Activated gamma-delta T cell treated with Interleukin-2 at 50 U/mL for 16 hours (primary cell): ENCODE measurements around the gene B3GLCT.

ENCODE experiments used
- DNase-seq: peaks from one replicate; pipeline ENCODE4 v3.0.0-alpha.2; 2020

Gene B3GLCT

DNA sequence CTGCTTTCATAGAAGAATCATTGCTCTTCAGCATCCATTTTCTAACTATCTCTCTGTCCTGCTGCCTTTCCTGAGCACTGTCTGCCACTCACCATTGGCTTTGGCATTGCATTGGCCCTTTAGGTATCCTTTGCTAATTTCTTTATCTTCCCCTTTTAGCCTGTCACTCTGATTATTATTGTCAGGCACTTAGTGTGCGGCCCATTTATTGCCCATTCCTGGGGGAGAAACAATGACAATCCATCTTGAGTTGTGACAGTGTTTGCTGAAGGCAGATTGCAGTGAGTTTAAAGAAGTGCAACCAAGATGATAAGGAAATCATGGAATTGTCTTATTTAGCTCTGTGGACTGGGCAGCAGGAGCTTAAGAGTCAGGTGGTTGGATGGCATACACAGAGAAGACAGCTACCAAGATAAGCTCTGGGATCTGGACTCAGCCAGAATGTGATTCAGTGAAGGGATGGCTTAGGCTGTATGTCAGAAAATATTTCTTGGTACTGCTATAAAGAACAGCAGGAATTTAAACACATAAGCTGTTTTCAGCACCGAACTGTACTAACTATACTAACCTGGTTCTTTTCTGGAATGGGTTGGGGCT is 25.3 kb downstream of the B3GLCT start:
- no peak for DNase-seq

DNA sequence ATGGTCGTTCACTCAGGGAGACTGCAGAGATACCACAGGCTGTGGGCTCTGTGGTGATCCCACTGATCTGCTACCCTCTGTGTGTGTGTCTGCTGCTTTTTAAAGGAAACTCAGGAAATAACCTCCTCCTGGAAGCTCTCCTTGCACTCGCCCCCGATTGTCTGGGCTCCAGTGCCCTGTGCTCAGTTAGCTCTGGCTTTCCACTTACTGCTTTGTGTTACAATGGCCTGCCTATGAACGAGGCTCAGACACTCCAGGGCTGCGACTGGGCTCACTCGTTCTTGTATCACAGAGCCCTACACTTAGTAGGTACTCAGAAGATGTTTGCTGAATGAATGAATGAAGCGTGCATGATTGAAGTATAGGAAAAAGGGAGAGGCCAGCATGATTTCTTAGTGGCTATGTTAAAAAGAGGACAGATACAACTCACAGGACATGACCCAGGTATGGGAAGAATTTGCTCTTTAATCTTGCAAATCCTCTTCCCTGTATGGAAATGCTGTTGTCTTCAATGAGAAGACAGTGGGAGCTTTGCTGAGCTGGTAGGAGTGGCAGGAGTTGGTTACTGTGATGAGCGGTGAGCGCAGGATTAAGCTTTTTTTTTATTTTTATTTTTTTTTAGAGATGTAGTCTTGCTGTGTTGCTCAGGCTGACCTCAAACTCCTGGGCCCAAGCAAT is 26.4 kb downstream of the B3GLCT start:
- no peak for DNase-seq

GRCh38 chr13:31227063-31227462 is 27.3 kb downstream of the B3GLCT start:
- DNase-seq = no peak

DNA sequence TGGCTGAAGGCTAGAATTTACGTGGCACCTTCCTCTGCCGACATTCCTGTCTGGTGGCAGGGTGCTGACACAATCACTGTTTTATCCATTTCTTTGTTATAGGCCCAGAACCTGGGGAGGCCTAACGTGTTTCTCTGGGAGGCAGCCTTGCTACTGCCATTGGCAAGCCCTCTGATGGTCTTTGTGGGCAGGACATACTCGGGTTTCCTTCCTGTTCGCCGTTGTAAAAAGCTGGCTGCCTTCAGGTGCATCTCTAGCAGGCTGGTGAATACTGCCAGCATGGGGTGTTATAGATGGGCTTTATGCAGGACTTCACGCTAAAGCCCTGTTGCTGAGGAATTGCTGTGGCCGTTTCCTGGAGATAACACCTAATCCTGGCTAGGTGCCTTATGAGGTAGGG is 28.1 kb downstream of the B3GLCT start:
- DNase-seq = no peak

GRCh38 chr13:31234729-31235128 is 35.0 kb downstream of the B3GLCT start:
- no peak for DNase-seq

DNA sequence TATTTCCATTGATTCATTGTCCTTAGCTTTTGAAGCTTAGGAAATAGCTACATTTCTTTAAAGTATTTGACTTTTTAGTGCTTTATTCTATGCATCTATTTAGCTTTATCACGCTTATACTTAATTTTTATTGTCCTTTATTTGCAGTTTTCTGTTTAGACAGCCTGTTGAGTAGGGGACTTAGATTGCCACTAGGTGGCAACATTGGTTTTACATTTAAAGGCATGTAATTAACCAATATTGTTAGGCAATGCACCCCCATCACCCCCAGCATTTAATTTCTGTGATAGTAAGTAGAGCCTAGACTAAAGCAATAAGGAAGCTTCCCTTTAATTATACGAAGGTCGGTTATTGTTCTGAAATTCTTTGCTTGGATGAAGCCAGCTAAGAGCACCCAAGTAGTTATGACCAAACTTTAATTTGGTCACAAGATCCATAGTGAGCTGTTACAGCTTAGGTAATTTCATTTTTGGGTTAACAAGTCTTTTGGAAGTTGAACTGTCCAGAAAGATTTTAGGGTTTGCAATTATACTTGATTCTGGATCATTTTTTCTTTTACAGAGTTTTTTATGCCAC is 36.5 kb downstream of the B3GLCT start:
- DNase-seq = no peak

GRCh38 chr13:31240921-31241320 is 41.1 kb downstream of the B3GLCT start:
- no peak for DNase-seq

GRCh38 chr13:31242367-31242766 is 42.6 kb downstream of the B3GLCT start:
- DNase-seq = no peak

- DNase-seq = no peak
Measured at GRCh38 chr13:31242916-31243315, 43.1 kb downstream of the B3GLCT start.

- DNase-seq = no peak
Measured at GRCh38 chr13:31245598-31246373, 46.0 kb downstream of the B3GLCT start.

- DNase-seq = no peak
Measured at GRCh38 chr13:31246918-31247317, 47.1 kb downstream of the B3GLCT start.

DNA sequence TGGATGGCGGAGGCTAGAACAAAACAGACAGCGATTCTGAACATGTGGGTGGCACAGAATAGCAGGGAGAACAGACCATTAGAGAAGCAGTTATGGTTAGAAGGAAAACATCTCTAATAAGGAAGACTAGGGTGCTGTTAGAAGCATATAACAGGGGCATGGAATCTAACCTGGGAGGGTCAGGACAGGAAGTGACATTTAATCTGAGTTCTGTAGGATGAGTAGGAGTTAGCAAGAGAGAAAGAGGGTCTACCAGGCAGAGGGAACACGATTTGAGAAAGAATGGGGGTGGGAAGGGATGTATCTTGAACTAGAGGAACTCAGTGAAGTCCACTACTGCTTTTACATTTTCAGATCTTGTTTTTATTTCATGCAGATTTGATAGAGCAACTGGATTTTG is 48.6 kb downstream of the B3GLCT start:
- no peak for DNase-seq

DNA sequence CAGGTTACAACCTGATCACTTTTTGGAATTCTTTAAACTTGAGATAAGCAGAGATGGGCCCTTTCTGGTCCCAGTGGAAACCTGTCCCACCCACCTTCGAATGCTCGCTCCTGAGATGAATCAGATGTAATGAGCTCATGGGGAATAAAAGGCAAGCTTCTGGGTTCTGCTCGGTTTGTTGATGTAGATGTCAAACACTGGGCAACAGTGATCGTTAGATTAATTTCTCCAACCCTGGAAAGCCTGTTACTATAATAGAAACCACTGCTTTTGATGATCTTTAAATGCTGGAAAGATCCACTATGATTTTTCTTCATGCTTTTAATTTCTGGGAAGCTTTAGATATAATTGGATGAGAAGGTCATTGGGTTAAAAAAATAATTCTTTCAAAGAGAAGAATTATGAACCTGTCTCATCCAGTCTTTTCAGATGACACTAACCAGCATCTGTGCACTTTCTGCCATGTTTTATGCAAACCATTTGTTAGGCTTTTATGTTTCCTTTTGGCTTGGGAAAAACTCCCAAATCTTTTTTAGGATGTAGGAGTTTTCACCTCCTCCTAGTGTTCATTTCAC is 49.3 kb downstream of the B3GLCT start:
- no peak for DNase-seq

DNA sequence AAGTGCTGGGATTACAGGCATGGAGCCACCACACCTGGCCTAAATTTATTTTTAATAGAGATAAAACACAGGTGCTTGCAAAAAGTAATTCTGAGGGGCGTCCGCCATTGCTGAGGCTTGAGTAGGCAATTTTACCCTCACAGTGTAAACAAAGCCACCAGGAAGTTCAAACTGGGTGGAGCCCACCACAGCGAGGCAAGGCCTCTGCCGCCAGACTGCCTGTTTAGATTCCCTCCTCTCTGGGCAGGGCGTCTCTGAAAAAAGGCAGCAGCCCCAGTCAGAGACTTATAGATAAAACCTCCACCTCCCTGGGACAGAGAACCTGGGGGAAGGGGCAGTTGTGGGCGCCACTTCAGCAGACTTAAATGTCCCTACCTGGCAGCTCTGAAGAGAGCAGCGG is 50.7 kb downstream of the B3GLCT start:
- DNase-seq = no peak

DNA sequence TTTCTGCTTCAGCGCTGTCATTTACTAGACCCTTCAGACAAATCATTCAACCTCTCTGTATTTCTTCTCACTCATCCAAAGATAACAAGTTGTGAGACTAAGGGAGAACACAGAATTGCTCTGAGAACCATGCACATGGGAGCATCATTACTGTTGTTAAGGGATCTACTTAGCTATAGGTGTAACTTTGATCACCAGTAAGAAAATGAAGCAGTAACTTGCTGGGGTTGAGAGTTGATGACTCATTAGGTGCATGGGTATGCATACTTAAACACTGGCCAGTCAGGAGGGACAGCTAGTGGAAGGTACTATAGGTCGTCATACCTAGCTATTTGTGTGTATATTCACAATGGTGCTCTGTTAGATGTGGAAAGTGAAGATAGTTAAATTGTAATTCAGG is 61.5 kb downstream of the B3GLCT start:
- no peak for DNase-seq

DNA sequence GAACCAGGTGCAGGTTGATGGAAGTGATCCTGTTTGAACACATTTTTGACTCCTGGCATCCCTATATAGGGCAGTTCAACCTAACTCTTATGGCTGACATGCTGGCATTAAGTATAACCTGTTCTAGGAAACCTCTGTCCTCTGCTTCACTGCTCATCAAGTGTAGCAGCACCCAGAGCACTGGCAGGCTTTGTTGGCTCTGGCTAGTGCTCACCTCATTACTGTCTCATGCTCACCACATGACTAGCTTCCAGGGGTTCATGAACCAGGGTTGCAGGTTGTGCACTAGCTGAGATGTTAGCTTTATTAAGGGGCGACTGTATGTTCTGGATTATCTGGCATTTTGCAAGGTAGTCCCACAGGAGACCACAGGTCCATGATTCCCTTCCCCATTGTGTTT is 63.6 kb downstream of the B3GLCT start:
- DNase-seq = no peak

DNA sequence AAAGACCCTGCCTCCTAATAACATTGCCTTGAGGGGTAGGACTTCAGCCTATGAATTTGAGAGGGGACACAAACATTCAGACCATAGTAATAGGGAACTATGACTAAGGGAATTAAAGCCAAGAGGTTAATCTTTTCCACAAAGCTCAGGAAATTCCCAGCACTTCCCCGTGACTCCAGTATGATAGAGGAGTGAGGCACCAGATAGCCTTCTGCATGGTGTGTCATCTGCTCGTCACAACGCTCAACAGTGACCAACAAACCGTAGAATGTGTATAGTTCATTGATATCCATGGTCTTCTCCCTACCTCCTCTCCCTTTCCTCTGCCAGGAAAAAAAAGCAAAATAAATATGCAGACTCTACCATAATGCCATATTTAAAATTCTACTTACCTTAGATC is 64.4 kb downstream of the B3GLCT start:
- no peak for DNase-seq

GRCh38 chr13:31267126-31267784 is 67.5 kb downstream of the B3GLCT start:
- no peak for DNase-seq

DNA sequence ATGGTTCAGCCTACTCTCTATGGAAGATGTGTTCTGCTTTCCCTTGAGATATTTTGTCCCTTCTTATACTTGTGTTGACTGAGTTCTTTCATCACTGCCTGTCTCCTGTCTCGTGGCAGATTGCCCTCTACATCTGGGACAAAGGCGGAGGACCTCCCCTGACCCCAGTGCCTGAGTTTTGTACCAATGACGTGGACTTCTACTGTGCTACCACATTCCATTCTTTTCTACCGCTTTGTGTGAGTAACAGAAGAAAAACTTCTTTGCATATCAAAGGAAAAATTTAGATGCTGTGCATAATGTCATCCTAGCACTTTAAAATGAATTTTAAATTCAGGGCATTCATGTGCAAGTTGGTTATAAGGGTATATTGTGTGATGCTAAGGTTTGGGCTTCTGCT is 74.6 kb downstream of the B3GLCT start:
- no peak for DNase-seq

DNA sequence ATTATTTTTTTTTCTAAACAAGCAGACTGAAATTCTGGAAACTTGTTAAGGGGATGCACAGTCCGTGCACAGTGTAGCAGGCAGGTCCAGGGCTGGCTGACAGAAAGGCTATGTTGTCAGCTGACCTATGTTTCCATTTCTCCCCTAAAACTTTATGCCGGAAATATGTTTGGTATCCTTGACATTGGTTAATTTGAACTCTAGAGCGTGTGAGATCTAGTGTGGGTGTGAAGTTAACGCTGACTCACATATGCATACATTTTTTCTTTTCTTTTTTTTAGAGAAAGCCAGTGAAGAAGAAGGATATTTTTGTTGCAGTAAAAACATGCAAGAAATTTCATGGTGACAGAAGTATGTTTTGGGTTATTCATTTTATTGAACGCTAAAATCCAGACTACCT is 76.6 kb downstream of the B3GLCT start:
- DNase-seq = no peak

DNA sequence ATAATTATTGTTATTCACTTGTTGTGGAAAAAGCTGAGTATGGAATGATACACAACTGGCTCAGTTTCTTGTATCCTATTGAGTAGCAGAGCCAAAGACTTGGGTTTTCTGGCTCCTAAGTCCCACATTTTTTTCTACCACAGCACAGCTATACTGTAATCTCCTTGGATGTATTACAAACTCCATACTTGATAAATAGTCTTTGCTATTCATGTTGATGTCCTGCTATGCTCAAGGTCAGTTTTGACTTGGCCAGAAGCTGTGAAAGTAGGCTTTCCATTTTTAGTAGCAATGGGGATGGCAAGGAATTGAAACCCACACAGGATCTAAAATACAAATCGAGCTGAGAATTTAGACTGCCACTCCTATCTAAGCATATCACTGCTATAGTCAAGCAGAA is 79.1 kb downstream of the B3GLCT start:
- no peak for DNase-seq

- DNase-seq = no peak
Measured at GRCh38 chr13:31282741-31283455, 83.1 kb downstream of the B3GLCT start.
